GM18519 (cell line): ENCODE results near the gene CACNG3.
"Not testable (repeated sequence)": the region's sequence is repeated elsewhere in the genome, so short reads cannot be mapped to it uniquely, and the experiment has no call there.

Experiments
- ATAC-seq: cut with Tn5 transposase; IDR thresholded peaks from one replicate; pipeline ENCODE4 v1.9.1; 2021; ENCODE audit warnings: mild to moderate bottlenecking, moderate library complexity; ENCODE audit not compliant: unreplicated experiment, low FRiP score

The CACNG3 gene

DNA sequence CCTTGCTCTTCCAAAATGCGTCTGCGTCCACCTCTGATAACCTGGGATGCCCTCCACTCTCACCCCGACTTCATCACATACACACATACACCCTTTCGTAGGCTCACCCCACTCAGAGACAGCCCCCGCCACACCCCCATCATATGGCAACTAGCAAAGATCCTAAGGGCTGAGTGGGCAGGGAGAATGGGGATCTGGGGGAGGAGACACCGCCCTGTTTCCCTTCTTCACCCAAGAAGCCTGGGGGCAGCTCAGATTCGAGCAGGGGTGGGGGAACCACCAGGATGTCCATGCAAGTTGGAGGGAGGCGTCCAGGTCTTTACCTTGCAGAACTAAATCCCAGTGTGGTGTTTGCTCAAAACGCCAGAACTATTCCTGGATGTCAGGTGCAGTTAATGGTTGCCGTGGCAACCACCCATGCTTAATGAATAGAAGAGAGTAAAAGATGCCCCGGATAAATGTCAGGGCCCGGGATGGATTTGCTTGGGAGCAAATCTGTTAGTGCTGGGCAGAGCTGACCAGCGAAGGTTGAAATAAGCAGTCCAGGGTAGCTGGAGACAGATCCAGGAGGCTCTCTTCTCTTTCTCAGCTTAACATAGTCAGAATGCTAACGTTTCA is 72.8 kb downstream of the CACNG3 start:
- no peak for ATAC-seq

DNA sequence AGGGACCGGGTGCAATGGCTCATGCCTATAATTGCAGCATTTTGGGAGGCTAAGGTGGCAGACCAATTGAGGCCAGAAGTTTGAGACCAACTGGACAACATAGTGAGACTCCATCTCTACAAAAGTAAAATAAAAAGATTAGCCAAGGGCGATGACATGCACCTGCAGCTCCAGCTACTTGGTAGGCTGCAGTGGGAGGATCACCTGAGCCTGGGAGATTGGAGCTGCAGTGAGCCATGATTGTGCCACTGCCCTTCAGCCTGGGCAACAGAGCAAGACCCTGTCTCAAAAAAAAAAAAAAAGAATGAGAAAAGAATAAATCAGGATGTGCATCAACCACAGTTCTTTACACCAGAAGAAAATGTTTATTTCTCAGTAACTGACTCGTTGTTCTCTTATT is 76.0 kb downstream of the CACNG3 start:
- ATAC-seq, result no peak

DNA sequence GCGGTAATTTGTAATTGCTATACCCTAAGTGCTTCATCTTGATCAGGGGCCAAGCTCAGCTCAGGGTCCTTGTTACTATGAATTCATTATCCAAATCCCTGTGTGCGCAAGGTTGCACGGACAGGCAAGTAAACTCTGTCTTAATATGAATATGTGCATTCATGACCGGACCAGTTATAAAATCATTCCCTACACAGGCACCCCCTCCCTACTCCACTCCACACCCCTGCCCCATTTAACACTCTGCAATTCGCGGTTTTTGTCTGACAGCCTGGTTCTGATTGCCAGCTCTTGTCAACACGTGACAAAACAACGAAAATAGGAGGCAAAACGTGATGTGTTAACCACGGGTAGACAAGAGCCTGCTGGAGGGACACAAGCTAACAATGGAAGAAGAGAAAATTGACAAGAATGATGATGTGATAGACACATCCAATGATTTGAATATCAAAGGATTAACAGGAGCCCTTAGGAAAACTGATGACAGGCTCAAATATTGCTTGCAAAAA is 76.5 kb downstream of the CACNG3 start:
- ATAC-seq, result no peak

DNA sequence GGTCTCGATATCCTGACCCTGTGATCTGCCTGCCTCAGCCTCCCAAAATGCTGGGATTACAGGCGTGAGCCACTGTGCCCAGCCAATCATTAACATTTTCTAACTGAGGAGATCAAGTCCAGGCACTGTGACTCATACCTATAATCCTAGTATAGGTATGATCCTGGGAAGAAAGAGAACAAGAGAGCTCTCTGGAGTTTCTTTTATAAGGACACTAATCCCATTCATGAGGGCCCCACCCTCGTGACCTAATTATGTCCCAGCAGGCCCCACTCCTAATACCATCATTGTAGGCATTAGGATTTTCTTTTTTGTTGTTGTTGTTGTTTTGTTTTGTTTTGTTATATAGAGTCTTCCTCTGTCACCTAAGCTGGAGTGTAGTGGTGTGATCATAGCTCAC is 80.4 kb downstream of the CACNG3 start:
- ATAC-seq, result no peak

DNA sequence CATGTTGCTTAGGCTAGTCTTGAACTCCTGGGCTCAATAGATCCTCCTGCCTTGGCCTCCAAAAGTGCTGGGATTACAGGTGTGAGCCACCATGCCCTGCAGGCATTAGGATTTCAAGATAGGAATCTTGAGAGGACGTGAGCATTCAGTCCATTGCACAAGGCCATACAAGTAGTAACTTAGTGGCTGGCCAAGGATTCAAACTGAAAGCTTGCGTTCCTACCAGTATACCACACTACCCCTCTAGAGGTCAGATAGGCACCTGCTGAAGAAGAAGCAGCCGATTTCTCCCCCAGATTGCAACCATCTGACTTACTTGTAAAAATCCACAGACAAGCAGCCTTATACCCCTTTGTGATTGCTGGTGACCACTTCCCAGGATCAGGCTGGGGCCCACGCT is 80.9 kb downstream of the CACNG3 start:
- no peak for ATAC-seq

DNA sequence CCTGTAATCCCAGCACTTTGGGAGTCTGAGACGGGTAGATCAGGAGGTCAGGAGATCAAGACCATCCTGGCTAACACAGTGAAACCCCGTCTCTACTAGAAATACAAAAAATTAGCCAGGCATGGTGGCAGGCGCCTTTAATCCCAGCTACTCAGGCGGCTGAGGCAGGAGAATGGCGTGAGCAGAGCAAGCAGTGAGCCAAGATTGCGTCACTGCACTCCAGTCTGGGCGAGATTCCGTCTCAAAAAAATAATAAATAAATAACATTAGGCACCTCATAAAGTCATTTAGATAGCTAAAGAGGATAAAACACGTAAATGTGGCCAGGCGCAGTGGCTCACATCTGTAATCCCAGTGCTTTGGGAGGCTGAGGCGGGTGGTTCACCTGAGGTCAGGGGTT is 87.7 kb downstream of the CACNG3 start:
- ATAC-seq, result not testable (repeated sequence)

DNA sequence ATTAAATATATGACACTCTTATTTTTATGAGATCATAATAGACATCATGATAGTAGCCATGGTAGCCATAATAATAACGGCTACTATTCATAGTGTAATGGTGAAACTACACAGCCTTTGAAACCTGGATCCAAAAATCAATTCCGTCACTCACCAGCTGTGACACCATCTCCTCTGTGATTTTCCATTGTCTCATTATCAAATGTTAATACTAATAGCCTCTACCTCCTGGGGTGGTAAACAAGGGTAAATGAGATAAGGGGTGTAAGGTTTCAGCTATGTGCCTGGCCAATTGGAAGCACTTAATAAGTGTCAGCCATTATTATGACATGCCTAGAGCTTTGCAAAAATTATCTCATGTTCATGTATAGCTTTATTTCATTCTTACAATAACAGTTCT is 88.6 kb downstream of the CACNG3 start:
- ATAC-seq, result no peak

DNA sequence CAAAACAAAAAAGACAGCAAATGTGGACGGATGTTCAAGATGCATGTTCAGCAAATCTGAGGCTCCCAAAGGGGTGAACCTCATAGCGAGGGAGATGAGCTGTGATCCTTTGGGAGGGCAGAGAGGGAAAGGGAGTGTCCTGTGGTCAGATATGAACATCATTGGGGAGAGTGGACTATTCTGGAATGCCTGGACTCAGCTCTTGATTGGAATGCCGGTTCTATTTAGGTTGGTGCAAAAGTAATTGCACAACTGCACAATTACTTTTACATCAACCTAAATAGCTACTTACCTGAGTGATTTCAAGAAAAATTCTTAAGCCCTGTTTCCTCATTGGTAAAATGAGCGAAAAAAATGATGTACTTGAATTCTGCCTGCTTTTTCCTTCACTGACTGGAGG is 89.6 kb downstream of the CACNG3 start:
- ATAC-seq, result no peak

DNA sequence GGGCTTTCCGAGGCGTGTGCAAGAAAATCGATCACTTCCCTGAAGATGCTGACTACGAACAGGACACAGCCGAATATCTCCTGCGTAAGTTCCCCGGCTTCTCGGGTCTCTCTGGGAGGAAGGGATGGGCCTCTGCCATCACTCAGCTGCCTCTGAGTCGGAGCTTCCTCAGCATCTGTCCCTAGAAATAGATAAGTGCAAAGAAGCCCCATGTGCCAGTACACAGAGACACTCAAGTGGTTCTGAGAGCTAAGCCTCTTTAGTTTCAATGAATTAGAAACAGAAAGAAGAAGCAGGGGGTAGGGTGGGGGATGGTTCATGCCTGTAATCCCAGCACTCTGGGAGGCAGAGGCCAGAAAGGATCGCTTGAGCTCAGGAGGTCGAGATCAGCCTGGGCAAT is 90.6 kb downstream of the CACNG3 start:
- ATAC-seq, result no peak

DNA sequence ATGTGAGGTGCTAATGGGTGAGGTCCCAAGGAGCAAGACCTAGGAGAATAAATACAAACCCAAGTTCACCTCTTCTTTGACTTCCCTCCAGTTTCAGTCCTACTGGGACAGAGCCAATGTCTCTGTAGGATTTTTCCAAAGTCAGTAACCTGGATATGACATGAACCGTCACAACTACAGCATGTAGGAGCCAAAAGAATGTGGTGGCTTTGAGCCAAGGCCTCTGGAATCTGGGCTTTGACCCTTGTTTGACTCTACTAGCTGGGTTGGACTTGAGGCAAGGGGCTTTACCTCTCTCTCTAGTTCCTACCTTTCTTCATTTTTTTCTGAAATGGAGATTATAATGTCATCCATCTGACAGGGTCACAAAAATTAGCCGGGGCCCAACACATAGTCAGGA is 91.4 kb downstream of the CACNG3 start:
- no peak for ATAC-seq

DNA sequence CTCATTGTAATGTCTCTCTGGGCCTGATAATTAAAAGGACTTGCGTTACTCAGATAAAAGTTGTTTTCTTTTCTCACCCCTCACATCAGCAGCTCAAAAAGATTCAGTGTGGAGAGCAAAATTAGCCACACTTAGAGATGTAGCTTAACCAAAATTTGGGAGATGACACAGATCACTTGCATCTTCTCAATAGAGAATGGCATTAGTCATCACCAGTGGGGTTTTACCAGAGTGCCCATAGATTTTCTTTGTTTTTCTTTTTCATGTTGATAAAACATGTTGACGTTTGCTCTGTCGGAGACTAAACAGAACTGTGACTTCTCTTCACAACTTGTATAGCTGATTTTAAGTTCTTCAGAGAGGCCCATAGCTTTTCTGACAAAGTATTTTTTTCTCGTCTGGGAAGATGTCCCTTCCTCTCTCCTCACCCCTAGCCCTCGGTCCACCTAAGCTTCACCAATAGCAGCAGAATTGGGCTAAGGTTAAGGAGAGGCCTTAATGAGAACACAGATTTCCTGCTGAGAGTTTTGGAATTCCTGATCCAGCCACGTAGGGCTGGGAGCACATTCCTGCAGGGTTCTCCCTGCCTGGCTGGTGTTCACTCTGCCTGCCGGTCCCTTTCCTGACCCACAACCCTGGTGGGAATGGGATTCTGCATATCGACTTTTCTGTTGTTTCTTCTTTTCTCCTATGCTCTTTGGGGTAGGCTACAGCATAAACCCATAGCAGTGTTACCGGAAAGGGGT is 92.6 kb downstream of the CACNG3 start:
- no peak for ATAC-seq

DNA sequence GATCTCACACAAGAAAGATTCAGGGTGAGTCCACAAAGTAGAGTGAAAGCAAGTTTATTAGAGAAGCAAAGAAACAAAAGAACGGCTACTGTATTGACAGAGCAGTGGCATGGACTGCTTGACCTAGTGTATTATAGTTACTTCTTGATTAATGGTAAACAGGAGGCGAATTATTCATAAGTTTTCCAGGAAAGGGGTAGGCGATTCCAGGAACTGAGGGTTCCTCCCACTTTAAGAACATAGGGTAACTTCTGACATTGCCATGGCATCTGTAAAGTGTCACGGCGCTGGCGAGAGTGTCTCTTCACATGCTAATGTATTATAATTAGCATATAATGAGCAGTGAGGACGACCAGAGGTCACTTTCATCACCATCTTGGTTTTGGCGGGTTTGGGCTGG is 93.2 kb downstream of the CACNG3 start:
- ATAC-seq, result no peak

DNA sequence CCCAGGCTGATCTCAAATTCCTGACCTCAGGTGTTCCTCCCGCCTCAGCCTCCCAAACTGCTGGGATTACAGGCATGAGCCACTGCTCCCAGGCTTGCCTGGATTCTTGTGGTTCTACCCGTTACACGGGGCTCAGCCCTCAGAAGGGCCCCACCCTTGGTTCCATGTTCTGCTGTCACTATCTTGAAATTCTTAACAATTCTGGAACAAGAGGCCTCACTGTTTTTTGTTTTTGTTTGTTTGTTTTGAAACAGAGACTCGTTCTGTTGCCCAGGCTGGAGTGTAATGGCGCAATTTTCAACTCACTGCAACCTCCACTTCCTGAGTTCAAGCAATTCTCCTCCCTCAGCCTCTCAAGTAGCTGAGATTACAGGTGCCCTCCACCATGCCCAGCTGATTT is 96.6 kb downstream of the CACNG3 start:
- ATAC-seq, result no peak

DNA sequence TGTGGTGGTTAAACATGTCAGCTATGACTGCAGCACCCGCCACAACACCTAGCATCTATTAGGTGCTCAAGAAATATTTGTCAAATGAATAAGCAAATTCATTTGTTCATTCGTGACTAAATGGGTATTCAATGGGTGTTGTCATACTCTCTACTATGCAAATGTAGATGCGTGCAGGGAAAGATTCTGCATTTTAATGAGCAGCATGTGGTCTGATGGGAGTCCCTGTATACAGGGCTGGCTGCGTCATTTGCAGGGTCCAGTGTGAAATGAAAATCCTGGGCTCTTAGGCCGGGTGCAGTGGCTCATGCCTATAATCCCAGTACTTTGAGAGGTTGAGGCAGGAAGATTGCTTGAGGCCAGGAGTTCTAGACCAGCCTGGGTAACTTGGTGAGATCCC is 97.5 kb downstream of the CACNG3 start:
- no peak for ATAC-seq

DNA sequence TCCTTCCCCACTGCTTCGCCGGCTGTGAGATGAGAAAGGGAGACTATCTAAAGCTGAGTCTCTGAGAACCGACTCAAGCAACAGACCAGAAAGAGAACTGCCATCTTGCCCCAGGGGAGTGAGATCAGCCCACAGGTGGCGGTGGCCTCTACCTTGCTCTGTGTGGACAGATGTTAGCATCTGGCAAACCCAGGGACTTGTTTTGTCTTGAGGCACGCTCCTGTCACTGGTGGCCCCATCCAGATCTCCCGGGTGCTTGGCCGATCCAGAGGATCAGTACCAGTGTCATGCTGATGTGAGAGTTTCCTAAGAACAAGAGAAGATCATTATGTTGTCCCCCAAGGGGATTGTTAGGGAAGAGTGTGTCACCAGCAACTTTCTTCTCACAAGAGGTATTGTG is 101.4 kb downstream of the CACNG3 start:
- ATAC-seq, result no peak

DNA sequence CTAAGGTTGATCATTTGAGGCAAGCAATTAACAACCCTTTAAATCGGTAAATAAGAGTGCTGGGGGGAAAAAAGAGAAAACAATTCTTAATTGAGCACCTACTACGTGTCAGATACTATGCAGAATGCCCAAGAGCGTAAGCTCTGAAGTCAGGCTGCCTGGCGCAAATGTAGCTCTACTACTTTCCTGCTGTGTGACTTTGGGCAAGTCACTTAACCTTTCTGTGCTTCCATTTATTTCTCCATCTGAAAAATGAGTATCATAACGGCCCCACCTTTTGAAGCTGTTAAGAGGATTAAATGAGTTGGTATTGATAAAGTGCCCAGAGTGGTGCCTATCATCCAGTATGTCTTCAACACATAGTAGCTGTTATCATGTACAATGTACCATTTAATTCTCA is 102.0 kb downstream of the CACNG3 start:
- ATAC-seq, result no peak

DNA sequence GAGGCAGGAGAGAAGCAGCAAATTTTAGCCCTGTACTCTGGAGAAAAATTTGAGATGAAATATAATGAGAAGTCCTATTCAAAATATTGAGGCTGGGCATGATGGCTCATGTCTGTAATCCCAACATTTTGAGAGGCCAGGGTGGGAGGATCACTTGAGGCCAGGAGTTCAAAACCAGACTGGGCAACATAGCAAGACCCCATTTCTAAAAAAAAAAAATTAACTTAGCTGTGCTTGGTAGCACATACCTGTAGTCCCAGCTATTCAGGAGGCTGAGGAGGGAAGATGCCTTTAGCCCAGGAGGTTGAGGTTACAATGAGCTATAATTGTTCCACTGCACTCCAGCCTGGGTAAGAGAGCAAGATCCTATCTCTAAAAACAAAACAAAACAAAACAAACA is 103.4 kb downstream of the CACNG3 start:
- no peak for ATAC-seq

DNA sequence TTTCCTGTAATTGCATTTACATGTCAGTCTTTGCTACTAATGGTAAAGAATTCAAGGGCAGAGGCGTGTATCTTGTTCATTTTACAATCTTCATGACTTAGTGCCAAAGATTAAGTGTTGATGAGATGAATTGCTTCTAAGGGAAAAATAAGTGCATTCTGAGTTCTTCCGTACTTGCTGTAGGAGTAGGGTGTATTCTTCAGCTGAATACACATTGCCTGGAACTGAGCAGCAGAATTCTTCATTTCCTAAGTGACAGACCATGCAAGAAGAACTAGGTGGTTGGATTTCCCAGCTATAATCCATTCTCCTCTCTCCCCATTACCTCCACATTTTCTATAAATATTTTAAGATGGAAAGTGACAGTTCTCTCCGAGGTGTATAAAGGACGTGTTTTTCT is 104.8 kb downstream of the CACNG3 start:
- ATAC-seq, result no peak

DNA sequence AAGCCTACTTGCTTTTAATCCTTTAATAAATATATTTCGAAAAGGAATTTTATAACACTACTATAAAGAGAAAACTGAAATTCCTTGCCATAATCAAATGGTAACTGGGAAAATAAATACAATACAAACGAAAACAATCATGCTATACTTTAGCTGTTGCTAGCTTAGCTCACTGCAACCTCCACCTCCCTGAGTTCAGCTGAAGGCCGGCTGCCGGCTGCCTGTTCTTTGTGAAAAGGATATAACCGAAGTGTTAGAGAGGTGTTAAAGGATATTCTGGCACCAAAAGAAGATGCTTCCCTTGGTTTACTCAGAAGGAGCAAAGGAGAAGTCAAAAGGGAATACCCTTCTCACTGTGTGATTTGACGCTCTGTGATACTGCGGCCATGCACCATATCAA is 108.5 kb downstream of the CACNG3 start:
- no peak for ATAC-seq

DNA sequence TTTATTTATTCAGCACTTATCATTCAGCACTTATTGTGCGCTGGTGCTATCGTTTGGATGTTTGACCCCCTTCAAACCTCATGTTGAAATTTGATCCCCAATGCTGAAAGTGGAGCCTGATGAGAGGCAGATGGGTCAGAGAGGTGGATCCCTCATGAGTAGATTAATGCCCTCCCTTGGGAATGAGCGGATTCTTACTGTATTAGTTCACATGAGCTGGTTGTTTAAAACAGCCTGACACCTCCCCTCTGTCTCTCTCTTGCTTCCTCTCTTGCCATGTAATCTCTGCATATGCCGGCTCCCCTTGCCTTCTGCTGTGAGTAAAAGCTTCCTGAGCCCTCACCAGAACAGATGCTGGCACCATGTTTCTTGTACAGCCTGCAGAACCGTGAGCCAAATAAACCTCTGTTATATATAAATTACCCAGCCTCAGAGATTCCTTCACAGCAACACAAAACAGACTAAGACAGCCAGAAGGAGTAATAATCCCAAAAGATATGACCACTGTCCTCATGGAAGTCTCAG is 111.1 kb downstream of the CACNG3 start:
- no peak for ATAC-seq

DNA sequence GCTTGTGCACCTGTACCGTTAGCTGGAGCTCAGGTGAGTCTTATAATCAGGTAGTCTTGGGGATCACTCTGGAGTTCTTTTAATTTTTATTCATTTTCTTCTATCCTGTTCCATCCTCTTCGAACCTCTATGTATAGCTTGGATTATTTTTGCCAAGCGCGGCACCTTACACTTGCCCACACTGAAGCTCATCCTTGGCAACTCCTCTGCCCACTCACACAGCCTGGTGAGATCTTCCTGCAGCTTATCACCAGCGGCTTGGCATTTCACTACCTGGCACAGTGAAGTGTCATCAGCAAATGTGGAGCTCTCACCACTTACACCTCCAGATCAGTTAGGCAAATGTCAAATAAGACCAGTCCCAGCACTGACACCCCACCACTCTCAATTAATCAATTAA is 116.7 kb downstream of the CACNG3 start:
- ATAC-seq, result no peak

DNA sequence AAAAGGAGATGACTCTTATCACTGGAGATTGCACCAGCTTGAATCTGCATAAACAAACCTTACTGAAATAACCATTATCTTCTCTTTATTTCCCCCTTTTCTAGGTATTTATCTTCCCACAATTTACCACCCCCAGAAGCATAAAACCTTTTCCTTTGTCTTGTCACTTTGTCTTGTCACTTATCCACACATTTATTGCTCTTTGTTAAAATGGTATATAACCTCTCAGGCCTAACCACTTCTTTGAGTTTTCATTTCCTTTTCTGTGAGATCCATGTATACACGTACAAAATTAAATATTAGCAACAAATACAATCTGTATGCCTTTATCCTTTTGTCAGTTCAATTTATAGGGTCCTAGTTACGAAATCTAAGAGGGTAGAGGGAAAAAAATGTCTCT is 122.9 kb downstream of the CACNG3 start:
- no peak for ATAC-seq
